Nephron (organoid): ENCODE results near the gene KRTAP19-7.

Experiments
- H3K27ac Mint-ChIP-seq, 3 experiments: 2 replicates each; pipeline ENCODE4 v1.8.0; 2020; ENCODE audit warnings: mixed read lengths in 3 of 3, mild to moderate bottlenecking in 2 of 3, moderate library complexity in 1 of 3
- H3K27me3 Mint-ChIP-seq: 2 replicates; pipeline ENCODE4 v1.8.0; 2021; ENCODE audit warnings: low read depth, mild to moderate bottlenecking, moderate library complexity, mixed read lengths
- H3K36me3 Mint-ChIP-seq: 2 replicates; pipeline ENCODE4 v1.8.0; 2020; ENCODE audit warnings: low read depth, mixed read lengths
- H3K4me1 Mint-ChIP-seq: 2 replicates; pipeline ENCODE4 v1.8.0; 2020; ENCODE audit warnings: mixed read lengths
- H3K4me3 Mint-ChIP-seq, 3 experiments: 2 replicates each; pipeline ENCODE4 v1.8.0; 2020; ENCODE audit warnings: mild to moderate bottlenecking in 3 of 3, mixed read lengths in 3 of 3, moderate library complexity in 2 of 3
- H3K9me3 Mint-ChIP-seq: 2 replicates; pipeline ENCODE4 v1.8.0; 2020; ENCODE audit warnings: mixed read lengths
- TF ChIP-seq, protein P1 (sequence below), 3 experiments: fragments of 200-600 bp; sonication (generic); IDR thresholded peaks; one replicate each; pipeline ENCODE4 v1.5.0; 2021; ENCODE audit warnings: antibody characterized with exemption in 3 of 3; ENCODE audit not compliant: unreplicated experiment in 3 of 3

Gene KRTAP19-7

DNA sequence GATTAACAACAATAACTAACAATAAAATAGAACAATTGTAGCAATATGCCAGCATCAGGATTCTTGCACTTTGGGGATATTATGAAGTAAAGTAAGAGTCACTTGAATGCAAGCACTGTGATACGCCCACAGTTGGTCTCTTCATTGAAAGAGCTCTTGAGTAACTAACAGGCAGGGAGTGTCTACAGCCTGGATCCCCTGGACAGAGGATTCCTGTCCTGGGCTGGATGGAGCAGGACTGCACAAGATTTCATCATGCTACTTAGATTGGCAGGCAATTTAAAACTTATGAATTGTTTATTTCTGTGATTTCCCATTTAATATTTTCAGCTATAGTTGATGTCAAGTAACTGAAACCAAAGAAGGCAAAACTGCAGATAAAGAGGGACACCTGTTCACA, 45.4 kb downstream of the KRTAP19-7 start:
- H3K9me3 Mint-ChIP-seq = no peaks in the 10 kb centered on the region
- H3K4me3 Mint-ChIP-seq = no peak overlapping the region
- H3K27me3 Mint-ChIP-seq = no peaks in the 10 kb centered on the region
- no peaks in the 10 kb centered on the region for H3K36me3 Mint-ChIP-seq
- TF ChIP-seq, protein P1, sequence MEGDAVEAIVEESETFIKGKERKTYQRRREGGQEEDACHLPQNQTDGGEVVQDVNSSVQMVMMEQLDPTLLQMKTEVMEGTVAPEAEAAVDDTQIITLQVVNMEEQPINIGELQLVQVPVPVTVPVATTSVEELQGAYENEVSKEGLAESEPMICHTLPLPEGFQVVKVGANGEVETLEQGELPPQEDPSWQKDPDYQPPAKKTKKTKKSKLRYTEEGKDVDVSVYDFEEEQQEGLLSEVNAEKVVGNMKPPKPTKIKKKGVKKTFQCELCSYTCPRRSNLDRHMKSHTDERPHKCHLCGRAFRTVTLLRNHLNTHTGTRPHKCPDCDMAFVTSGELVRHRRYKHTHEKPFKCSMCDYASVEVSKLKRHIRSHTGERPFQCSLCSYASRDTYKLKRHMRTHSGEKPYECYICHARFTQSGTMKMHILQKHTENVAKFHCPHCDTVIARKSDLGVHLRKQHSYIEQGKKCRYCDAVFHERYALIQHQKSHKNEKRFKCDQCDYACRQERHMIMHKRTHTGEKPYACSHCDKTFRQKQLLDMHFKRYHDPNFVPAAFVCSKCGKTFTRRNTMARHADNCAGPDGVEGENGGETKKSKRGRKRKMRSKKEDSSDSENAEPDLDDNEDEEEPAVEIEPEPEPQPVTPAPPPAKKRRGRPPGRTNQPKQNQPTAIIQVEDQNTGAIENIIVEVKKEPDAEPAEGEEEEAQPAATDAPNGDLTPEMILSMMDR (IDR thresholded peaks at IDR 0.05; ENCODE audit: unreplicated experiment in 3 of 3) = no peak
- H3K27ac Mint-ChIP-seq = no peak overlapping the region
- H3K4me1 Mint-ChIP-seq = no peaks in the 10 kb centered on the region
